ENCODE results near the gene IGHMBP2.

IGHMBP2 gene

DNA sequence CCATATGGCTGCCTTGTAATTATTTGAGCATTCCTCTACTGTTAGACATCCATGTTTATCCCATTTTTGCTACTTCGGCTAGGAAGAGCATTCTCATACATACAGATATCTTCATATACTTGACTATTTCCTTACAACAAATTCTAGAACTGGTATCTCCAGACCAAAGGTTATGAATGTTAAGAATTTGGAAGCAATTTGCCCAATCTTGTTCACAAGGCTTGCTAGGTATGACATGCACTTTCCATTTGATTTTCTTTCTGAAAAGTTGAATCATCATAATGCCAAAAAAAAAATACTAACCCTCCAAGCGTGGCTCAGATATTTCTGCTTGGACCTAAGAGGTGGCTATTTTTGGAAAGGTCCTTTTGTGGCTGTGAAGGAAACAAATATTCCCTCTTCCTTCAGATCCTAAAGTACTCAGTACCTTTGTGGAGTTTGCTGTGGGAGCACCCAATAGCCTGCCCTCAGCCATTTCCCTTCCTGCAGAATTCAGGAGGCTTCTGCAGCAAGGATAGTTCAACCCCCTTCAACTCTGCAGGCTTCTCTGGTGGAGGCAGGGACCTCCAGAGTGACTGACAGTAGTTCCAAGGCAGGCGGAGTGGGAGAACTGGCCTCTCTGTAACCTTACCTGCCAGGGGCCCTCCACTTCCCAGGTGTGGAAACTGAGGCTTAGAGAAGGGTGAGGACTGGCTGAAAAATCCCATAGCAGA lies 40.0 kb upstream of the IGHMBP2 start:
- no peaks in the 10 kb centered on the region for H3K36me3 ChIP-seq (ENCODE audit: low read length)
- H3K4me2 ChIP-seq (ENCODE audit: low read depth, low read length, poor library complexity, severe bottlenecking): no peak overlapping the region
- no peaks in the 10 kb centered on the region for H3K9me2 ChIP-seq (replicated peaks; ENCODE audit: insufficient read depth, low read length)
- no peak overlapping the region for H3K9ac ChIP-seq (ENCODE audit: low read length)
- H3K4me3 ChIP-seq (ENCODE audit: insufficient read depth, low read length, poor library complexity, severe bottlenecking): no peak overlapping the region
- no peaks in the 10 kb centered on the region for H3K79me2 ChIP-seq (ENCODE audit: insufficient read depth, low read length)
- no peak for TF ChIP-seq CTCF (IDR thresholded peaks at IDR 0.05; ENCODE audit: insufficient read depth, low read length, poor library complexity, severe bottlenecking)
- no peak for TF ChIP-seq EZH2phosphoT487 (conservative IDR thresholded peaks at IDR 0.05; ENCODE audit: low read length)
- H3K27ac ChIP-seq (ENCODE audit: low read depth, low read length): no peak overlapping the region
- no peaks in the 10 kb centered on the region for H4K20me1 ChIP-seq (ENCODE audit: low read depth, low read length)
- no peaks in the 10 kb centered on the region for H3K27me3 ChIP-seq (ENCODE audit: low read length)
- H2AFZ ChIP-seq (ENCODE audit: low read depth, low read length, severe bottlenecking): no peak overlapping the region
- H3F3A ChIP-seq (ENCODE audit: insufficient read depth): no peaks in the 10 kb centered on the region
- peaks cover 4% of the 10 kb centered on the region; the same call in 1 of the 2 replicates for H3K9me3 ChIP-seq (ENCODE audit: insufficient read depth, low read length)

DNA sequence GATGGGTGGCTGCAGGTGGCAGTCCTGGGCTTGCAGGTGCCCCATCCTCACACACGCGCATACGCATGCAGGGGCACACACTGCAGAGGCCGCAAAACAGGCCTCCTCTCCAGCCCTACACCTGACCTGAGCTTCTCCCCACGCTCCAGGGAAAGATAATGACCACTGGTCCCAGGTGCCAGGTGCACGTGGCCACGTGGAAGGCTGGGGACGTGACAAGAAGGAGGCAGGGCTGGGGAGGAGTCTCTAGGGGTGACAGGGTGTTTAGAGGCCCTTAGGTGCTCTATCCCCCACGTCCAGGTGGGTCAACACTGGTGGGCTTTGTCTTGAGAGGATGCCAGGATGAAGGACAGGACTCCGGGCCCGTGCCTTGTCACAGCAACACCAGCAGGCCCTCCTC lies 38.5 kb upstream of the IGHMBP2 start:
- Histone ChIP-seq H3K9me2 (replicated peaks; ENCODE audit: insufficient read depth, low read length) (no peaks in the 10 kb centered on the region), H2AFZ (ENCODE audit: low read depth, low read length, severe bottlenecking) (no peak overlapping the region), H3K27ac (ENCODE audit: low read depth, low read length) (no peak overlapping the region), H3K27me3 (ENCODE audit: low read length) (no peaks in the 10 kb centered on the region), H3K36me3 (ENCODE audit: low read length) (no peaks in the 10 kb centered on the region), H4K20me1 (ENCODE audit: low read depth, low read length) (no peaks in the 10 kb centered on the region), H3K79me2 (ENCODE audit: insufficient read depth, low read length) (no peaks in the 10 kb centered on the region), H3K9ac (ENCODE audit: low read length) (no peak overlapping the region), H3K4me3 (ENCODE audit: insufficient read depth, low read length, poor library complexity, severe bottlenecking) (no peak overlapping the region), H3K4me2 (ENCODE audit: low read depth, low read length, poor library complexity, severe bottlenecking) (no peak overlapping the region), H3F3A (ENCODE audit: insufficient read depth) (no peaks in the 10 kb centered on the region), H3K9me3 (ENCODE audit: insufficient read depth, low read length) (peaks cover 4% of the 10 kb centered on the region; the same call in 1 of the 2 replicates)
- no peak for TF ChIP-seq EZH2phosphoT487 (conservative IDR thresholded peaks at IDR 0.05; ENCODE audit: low read length)
- no peak for TF ChIP-seq CTCF (IDR thresholded peaks at IDR 0.05; ENCODE audit: insufficient read depth, low read length, poor library complexity, severe bottlenecking)

- Histone ChIP-seq H4K20me1 (ENCODE audit: low read depth, low read length) (no peaks in the 10 kb centered on the region), H2AFZ (ENCODE audit: low read depth, low read length, severe bottlenecking) (no peak overlapping the region), H3K79me2 (ENCODE audit: insufficient read depth, low read length) (no peaks in the 10 kb centered on the region), H3F3A (ENCODE audit: insufficient read depth) (no peaks in the 10 kb centered on the region), H3K4me2 (ENCODE audit: low read depth, low read length, poor library complexity, severe bottlenecking) (no peak overlapping the region), H3K9ac (ENCODE audit: low read length) (no peak overlapping the region), H3K9me3 (ENCODE audit: insufficient read depth, low read length) (peaks cover 4% of the 10 kb centered on the region; the same call in 1 of the 2 replicates), H3K27me3 (ENCODE audit: low read length) (no peaks in the 10 kb centered on the region), H3K27ac (ENCODE audit: low read depth, low read length) (no peak overlapping the region), H3K9me2 (replicated peaks; ENCODE audit: insufficient read depth, low read length) (no peaks in the 10 kb centered on the region), H3K4me3 (ENCODE audit: insufficient read depth, low read length, poor library complexity, severe bottlenecking) (no peak overlapping the region), H3K36me3 (ENCODE audit: low read length) (no peaks in the 10 kb centered on the region)
- TF ChIP-seq CTCF (IDR thresholded peaks at IDR 0.05; ENCODE audit: insufficient read depth, low read length, poor library complexity, severe bottlenecking) (no peak), EZH2phosphoT487 (conservative IDR thresholded peaks at IDR 0.05; ENCODE audit: low read length) (no peak)
Observed at GRCh38 chr11:68867066-68867465, 36.6 kb upstream of the IGHMBP2 start.

Measured in SU-DHL-6 (cell line).